C4-2B (cell line): ENCODE measurements around the gene UBALD1.

Source experiments
- CTCF ChIP-seq: fragments of 450-650 bp; conservative IDR thresholded peaks from 2 replicates; pipeline ENCODE4 v1.5.1; 2017; ENCODE audit warnings: mild to moderate bottlenecking
- ZFX ChIP-seq: fragments of 450-650 bp; IDR thresholded peaks from 2 replicates; pipeline ENCODE4 v1.6.1; 2017

- TF ChIP-seq CTCF (no peak), ZFX (no peak)
Observed at GRCh38 chr16:4656221-4656620, 41.5 kb upstream of the UBALD1 start.
